GM18867 (cell line): ENCODE results near the gene OR2H1.

Source experiments
- ATAC-seq: cut with Tn5 transposase; IDR thresholded peaks from one replicate; pipeline ENCODE4 v1.9.1; 2021; ENCODE audit warnings: mild to moderate bottlenecking, moderate library complexity; ENCODE audit not compliant: unreplicated experiment

OR2H1 gene

DNA sequence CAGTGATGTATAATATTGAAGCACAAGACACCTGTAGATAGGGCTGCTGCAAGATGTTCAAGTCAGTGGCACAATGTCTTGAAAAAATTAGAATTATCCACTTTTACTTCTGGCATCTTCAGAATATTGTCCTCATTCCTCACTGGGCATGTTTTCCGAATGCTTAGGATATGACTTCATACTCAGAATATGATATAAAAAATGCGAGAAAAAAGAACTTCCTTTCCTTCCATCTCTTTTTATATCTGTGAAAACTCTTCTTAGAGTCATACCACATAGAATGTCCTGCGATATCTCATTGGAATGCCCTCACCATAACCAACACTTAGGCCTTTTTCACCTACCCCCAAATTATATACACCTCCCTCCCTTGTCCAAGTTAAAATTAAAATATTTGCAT is 26.2 kb downstream of the OR2H1 start:
- no peak for ATAC-seq

DNA sequence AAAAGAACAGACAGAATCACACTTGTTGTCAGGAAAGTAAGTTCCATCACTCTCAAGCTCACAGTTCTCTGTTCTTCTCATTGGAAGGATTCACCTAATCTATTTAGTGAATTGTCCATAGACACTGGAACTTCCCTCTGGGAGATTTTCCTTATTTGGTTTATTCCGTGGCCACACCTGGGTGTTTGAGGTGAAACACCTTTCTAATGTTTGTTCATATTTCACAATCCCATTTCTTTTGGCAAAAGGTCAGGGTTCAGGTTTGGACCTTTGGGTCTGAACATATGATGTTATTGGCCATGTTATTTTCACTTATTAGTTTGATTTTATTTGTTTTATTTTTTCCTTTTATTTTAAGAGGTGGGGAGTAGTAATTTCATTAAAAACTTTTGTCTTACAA is 26.8 kb downstream of the OR2H1 start:
- no peak for ATAC-seq

GRCh38 chr6:29486577-29486976 is 29.6 kb downstream of the OR2H1 start:
- ATAC-seq: no peak

GRCh38 chr6:29487131-29487530 is 30.2 kb downstream of the OR2H1 start:
- no peak for ATAC-seq

GRCh38 chr6:29487660-29488059 is 30.7 kb downstream of the OR2H1 start, which contains the start of gene MAS1L:
TSS of gene MAS1L (minus strand) at chr6:29487956. CDS start at chr6:29487902, 54 bp downstream.
- ATAC-seq: no peak

GRCh38 chr6:29488874-29489273 is 31.9 kb downstream of the OR2H1 start:
- ATAC-seq: no peak

GRCh38 chr6:29489286-29489685 is 32.3 kb downstream of the OR2H1 start:
- no peak for ATAC-seq

- ATAC-seq: no peak
Observed at GRCh38 chr6:29490055-29490454, 33.1 kb downstream of the OR2H1 start.

DNA sequence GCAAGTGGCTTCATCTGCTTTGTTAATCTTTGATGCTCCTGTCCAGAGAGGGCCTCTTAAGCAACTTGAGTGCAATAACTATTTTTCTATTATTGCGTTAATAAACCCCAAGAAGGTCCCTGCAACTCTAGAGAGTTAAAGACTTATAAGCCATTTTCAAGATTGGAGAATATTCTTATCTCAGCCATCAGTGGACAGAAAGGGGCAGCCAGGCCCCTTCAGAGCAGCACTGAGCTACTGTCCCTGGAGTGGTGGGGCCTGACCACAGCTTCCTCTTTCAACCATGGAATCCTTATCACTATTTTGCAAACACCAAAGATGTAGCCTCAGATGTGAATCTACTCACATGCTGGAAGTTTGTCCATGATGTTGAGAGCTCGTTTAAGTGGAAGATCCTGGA is 33.6 kb downstream of the OR2H1 start:
- no peak for ATAC-seq

- ATAC-seq: no peak
Observed at GRCh38 chr6:29491574-29491973, 34.6 kb downstream of the OR2H1 start.

- no peak for ATAC-seq
Observed at GRCh38 chr6:29493261-29493660, 36.3 kb downstream of the OR2H1 start.

- ATAC-seq: no peak
Observed at GRCh38 chr6:29494131-29494530, 37.2 kb downstream of the OR2H1 start.

DNA sequence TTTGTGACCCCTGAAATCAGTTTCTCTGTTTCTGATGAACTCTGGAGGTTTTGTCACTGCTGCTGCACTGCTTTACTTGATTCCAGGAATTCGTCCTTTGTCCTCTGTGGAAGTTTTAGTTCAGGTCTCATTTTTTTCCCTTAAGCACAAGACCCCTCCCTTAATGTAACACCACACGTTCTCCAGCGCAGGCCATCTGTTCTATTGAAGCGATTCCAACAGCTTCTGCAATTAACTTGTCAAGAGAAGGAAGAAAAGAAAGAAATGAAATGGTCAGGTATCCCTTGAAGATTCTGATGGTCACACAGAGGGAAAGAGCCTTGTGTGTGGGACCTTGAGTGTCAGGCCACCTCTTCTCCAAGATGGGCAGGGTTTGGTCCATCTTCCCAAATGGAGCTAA is 38.6 kb downstream of the OR2H1 start:
- no peak for ATAC-seq

DNA sequence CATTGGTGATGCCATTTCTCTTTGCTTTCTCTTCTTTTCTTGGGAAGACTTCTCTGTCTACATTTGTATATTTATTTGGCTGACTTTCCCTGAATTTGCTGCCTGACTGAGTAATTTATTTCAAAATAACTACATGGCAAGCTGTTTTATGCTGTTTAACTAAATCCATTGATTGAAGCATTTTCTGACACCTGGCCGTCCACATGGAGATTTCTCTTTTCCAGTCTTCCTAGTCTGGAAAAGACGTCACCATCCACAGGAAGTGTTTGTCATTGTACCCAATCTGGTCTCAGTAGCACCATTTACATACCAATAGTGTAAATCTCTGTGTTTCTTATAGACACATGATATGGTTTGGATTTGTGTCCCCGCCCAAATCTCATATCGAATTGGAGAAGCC is 40.0 kb downstream of the OR2H1 start:
- no peak for ATAC-seq

- no peak for ATAC-seq
Observed at GRCh38 chr6:29499704-29500103, 42.7 kb downstream of the OR2H1 start.

DNA sequence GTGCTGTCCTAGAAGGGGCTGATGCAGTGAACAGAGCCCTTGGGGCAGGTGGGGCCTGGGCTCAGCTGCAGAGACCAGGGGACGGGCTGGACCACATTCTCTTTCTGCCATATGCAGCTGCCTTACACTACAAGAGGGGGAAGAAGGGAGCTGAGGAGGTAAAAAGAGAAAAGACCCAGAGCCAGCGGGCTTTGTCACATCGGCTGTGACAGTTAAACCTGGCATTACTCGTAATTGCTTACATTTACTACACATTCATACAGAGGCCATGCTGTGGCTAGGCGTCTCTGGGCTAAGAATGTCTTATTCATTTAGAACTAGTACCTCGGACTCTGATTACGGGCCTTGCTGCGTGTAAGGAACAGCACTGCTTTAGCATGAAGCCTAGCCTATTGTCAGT is 43.6 kb downstream of the OR2H1 start:
- no peak for ATAC-seq

GRCh38 chr6:29501106-29501505 is 44.2 kb downstream of the OR2H1 start:
- ATAC-seq: no peak

DNA sequence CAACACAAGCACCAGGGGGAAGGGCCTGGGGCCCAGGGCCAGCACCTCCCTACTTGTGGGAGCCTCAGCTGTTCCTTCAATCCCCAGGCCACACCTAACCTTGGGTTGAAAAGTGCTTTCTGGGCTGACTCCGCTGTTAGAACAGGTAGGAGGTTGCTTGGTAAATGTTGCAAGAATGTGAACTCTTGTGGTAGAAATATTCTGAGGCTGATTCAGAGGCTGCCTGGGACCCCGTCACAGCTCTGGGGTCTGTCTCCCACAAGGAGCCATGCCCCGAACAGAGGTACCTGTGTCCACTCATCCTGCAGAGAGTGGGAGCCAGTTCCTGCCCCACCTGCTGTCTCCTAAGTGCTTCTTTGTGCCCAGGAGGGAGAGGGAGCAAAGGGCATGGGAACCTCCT is 45.2 kb downstream of the OR2H1 start:
- ATAC-seq: no peak

- no peak for ATAC-seq
Observed at GRCh38 chr6:29502597-29502996, 45.6 kb downstream of the OR2H1 start.

DNA sequence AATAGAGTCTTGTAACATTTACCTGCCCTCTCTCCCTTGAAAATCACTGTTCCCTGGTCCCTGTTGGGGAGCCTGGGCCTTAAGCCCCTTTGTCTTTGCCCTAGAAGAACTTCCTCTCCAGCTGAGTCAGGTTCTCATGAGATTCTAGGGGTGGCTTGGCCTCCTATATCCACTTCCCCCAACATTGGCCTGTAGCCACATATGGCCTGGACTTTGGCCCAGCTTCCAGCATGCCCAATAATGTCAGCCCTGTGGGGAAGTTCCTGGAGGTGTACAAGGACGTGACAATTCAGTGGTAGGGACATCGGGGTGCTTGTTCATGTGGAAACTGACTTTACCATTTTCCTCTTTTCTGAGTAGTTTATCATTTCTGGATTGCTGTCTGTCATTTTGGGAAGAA is 48.0 kb downstream of the OR2H1 start:
- no peak for ATAC-seq

- ATAC-seq: no peak
Observed at GRCh38 chr6:29505808-29506207, 48.9 kb downstream of the OR2H1 start.

- ATAC-seq: no peak
Observed at GRCh38 chr6:29506446-29507067, 49.6 kb downstream of the OR2H1 start.

GRCh38 chr6:29507319-29507718 is 50.4 kb downstream of the OR2H1 start:
- ATAC-seq: no peak
